Measurements from ENCODE around the gene CNRIP1.
"Not testable (repeated sequence)": the region's sequence is repeated elsewhere in the genome, so short reads cannot be mapped to it uniquely, and the experiment has no call there.

The CNRIP1 gene

GRCh38 chr2:68319398-68320117 is at the start of gene CNRIP1:
Gene CNRIP1, minus strand, starts transcription at chr2:68319949. Its CDS starts 549 bp downstream, at chr2:68319400.
- DNase-seq, result peak; percentile 95

- no peak for DNase-seq
Measured at GRCh38 chr2:68369337-68369734, 49.6 kb upstream of the CNRIP1 start.

GRCh38 chr2:68368654-68369336 is 49.0 kb upstream of the CNRIP1 start:
- peak; percentile 9 for DNase-seq

GRCh38 chr2:68367953-68368653 is 48.4 kb upstream of the CNRIP1 start:
- no peak for DNase-seq

GRCh38 chr2:68366083-68366560 is 46.4 kb upstream of the CNRIP1 start:
- no peak for DNase-seq

- DNase-seq, result no peak
Measured at GRCh38 chr2:68365087-68365486, 45.3 kb upstream of the CNRIP1 start, which contains the start of gene PLEK. Gene PLEK, plus strand, starts transcription at chr2:68365282. Its CDS starts 70 bp downstream, at chr2:68365352.

GRCh38 chr2:68363721-68364120 is 44.0 kb upstream of the CNRIP1 start:
- DNase-seq, result no peak

- DNase-seq, result no peak
Measured at GRCh38 chr2:68362749-68363148, 43.0 kb upstream of the CNRIP1 start.

- peak; percentile 28 for DNase-seq
Measured at GRCh38 chr2:68362069-68362468, 42.3 kb upstream of the CNRIP1 start.

- DNase-seq, result no peak
Measured at GRCh38 chr2:68359889-68360288, 40.1 kb upstream of the CNRIP1 start.

- peak; percentile 12 for DNase-seq
Measured at GRCh38 chr2:68357605-68358337, 38.0 kb upstream of the CNRIP1 start.

- no peak for DNase-seq
Measured at GRCh38 chr2:68356599-68357239, 37.0 kb upstream of the CNRIP1 start.

- DNase-seq, result no peak
Measured at GRCh38 chr2:68352651-68353391, 33.1 kb upstream of the CNRIP1 start.

- DNase-seq, result no peak
Measured at GRCh38 chr2:68351997-68352396, 32.2 kb upstream of the CNRIP1 start.

GRCh38 chr2:68349091-68349490 is 29.3 kb upstream of the CNRIP1 start:
- not testable (repeated sequence) for DNase-seq

GRCh38 chr2:68345129-68345875 is 25.6 kb upstream of the CNRIP1 start:
- DNase-seq, result no peak

- DNase-seq, result no peak
Measured at GRCh38 chr2:68344031-68344430, 24.3 kb upstream of the CNRIP1 start.

- DNase-seq, result no peak
Measured at GRCh38 chr2:68342470-68342869, 22.7 kb upstream of the CNRIP1 start.

GRCh38 chr2:68341583-68341982 is 21.8 kb upstream of the CNRIP1 start:
- DNase-seq, result no peak

- no peak for DNase-seq
Measured at GRCh38 chr2:68341062-68341329, 21.2 kb upstream of the CNRIP1 start.

Data from retina (tissue), 1 donor.